WERI-Rb-1 (cell line): ENCODE data around the gene KRT1.
"Not testable (repeated sequence)": the region's sequence is repeated elsewhere in the genome, so short reads cannot be mapped to it uniquely, and the experiment has no call there.

ENCODE experiments used
- DNase-seq: peaks from one replicate; pipeline ENCODE4 v3.0.0-alpha.2; 2020
- H3K27ac ChIP-seq: fragments of 250-450 bp; sonication (Bioruptor Pico); 2 replicates; pipeline ENCODE4 v1.5.1; 2020; ENCODE audit warnings: mild to moderate bottlenecking, moderate library complexity
- H3K27me3 ChIP-seq: fragments of 250-450 bp; sonication (Bioruptor Pico); 2 replicates; pipeline ENCODE4 v1.5.1; 2021; ENCODE audit warnings: mild to moderate bottlenecking, low read depth, moderate library complexity; ENCODE audit not compliant: insufficient read depth, severe bottlenecking
- H3K36me3 ChIP-seq: fragments of 250-450 bp; sonication (Bioruptor Pico); 2 replicates; pipeline ENCODE4 v1.5.1; 2020; ENCODE audit warnings: mild to moderate bottlenecking, moderate library complexity
- H3K4me3 ChIP-seq: 2 replicates; pipeline ENCODE4 v1.5.1; 2011; ENCODE audit warnings: low read depth, mild to moderate bottlenecking, control low read depth, low read length
- H3K9me3 ChIP-seq: fragments of 250-450 bp; sonication (Bioruptor Pico); 2 replicates; pipeline ENCODE4 v1.5.1; 2021; ENCODE audit warnings: mild to moderate bottlenecking, moderate library complexity; ENCODE audit not compliant: severe bottlenecking
- TF ChIP-seq, protein P1 (sequence below): IDR thresholded peaks from 2 replicates; pipeline ENCODE4 v1.5.1; 2011; ENCODE audit warnings: low read depth, mild to moderate bottlenecking, control low read depth, inconsistent platforms, low read length

KRT1 gene

DNA sequence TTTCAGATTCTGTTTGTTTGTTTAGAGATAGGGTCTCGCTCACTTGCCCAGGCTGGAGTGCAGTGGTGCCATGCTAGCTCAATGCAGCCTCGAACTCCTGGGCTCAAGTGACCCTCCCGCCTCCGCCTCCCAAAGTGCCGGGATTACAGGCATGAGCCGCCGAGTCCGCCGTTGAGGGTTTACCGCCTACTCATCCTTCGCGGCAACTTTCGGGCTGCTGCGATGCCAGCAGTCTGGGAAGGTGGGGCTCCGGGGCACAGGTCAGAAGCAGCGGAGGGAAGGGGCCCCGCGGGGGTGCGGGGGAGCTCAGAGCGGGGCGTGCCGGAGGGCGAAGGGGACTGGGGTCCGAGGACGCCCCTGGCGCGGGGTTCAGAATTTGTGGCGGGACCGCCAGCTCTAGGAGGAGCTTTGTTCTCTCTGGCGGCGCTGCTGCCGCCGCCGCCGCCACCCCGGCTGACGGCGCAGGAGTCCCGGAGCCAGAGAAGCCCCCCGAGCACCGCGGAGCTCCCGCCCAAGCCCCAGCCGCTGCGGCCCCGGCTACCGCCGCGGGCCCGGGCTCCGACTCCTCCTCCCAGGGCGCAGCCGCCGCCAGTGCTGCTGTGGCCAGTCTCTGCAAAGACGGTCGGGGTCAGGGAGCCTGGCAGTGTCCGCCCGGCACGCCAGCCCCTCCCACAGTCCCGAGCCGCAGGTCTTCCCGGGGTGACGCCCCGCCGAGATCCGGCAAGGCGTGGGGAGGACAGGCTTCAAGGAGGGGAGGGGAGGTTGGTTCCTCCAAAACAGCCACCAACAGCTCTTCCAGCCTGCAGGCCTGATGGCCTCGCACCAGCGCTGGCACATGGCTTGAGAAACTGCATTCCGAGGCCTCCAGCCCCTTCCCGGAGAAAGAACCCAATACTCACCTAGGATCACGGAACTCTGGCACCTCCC lies 34.0 kb upstream of the KRT1 start:
- H3K27ac ChIP-seq, result no peak overlapping the region
- TF ChIP-seq, protein P1, sequence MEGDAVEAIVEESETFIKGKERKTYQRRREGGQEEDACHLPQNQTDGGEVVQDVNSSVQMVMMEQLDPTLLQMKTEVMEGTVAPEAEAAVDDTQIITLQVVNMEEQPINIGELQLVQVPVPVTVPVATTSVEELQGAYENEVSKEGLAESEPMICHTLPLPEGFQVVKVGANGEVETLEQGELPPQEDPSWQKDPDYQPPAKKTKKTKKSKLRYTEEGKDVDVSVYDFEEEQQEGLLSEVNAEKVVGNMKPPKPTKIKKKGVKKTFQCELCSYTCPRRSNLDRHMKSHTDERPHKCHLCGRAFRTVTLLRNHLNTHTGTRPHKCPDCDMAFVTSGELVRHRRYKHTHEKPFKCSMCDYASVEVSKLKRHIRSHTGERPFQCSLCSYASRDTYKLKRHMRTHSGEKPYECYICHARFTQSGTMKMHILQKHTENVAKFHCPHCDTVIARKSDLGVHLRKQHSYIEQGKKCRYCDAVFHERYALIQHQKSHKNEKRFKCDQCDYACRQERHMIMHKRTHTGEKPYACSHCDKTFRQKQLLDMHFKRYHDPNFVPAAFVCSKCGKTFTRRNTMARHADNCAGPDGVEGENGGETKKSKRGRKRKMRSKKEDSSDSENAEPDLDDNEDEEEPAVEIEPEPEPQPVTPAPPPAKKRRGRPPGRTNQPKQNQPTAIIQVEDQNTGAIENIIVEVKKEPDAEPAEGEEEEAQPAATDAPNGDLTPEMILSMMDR, result no peak
- peaks cover 87% of the 10 kb centered on the region for H3K27me3 ChIP-seq
- H3K4me3 ChIP-seq, result no peak overlapping the region
- DNase-seq, result no peak
- no peaks in the 10 kb centered on the region for H3K36me3 ChIP-seq
- peaks cover 5% of the 10 kb centered on the region for H3K9me3 ChIP-seq

- not testable (repeated sequence) for H3K9me3 ChIP-seq, DNase-seq, H3K27ac ChIP-seq, H3K4me3 ChIP-seq, H3K36me3 ChIP-seq
- H3K27me3 ChIP-seq, result peaks cover 87% of the 10 kb centered on the region
Observed at GRCh38 chr12:52712122-52712521, 31.9 kb upstream of the KRT1 start.

- DNase-seq, result no peak
- Histone ChIP-seq H3K36me3 (no peaks in the 10 kb centered on the region), H3K9me3 (peaks cover 5% of the 10 kb centered on the region), H3K27me3 (peaks cover 86% of the 10 kb centered on the region), H3K4me3 (no peak overlapping the region), H3K27ac (no peak overlapping the region)
- TF ChIP-seq, protein P1, result no peak
Observed at GRCh38 chr12:52710730-52711129, 30.5 kb upstream of the KRT1 start.

- TF ChIP-seq, protein P1, result no peak
Observed at GRCh38 chr12:52708010-52708409, 27.8 kb upstream of the KRT1 start.

GRCh38 chr12:52704464-52704863 lies 24.3 kb upstream of the KRT1 start:
- Histone ChIP-seq H3K27me3 (peaks cover 79% of the 10 kb centered on the region), H3K27ac (no peak overlapping the region), H3K36me3 (no peaks in the 10 kb centered on the region), H3K4me3 (no peak overlapping the region), H3K9me3 (no peaks in the 10 kb centered on the region)
- DNase-seq, result no peak
- TF ChIP-seq, protein P1, result no peak

More at GRCh38 chr12:52708010-52708409, 27.8 kb upstream of the KRT1 start:
- no peak for DNase-seq
- no peak overlapping the region for H3K27ac ChIP-seq
- peaks cover 5% of the 10 kb centered on the region for H3K9me3 ChIP-seq
- no peaks in the 10 kb centered on the region for H3K36me3 ChIP-seq
- H3K4me3 ChIP-seq, result no peak overlapping the region
- peaks cover 83% of the 10 kb centered on the region for H3K27me3 ChIP-seq

- TF ChIP-seq, protein P1, result no peak
- Histone ChIP-seq H3K36me3 (no peaks in the 10 kb centered on the region), H3K27ac (no peak overlapping the region), H3K27me3 (peaks cover 79% of the 10 kb centered on the region), H3K4me3 (no peak overlapping the region), H3K9me3 (no peaks in the 10 kb centered on the region)
- DNase-seq, result no peak
Observed at GRCh38 chr12:52703878-52704277, 23.7 kb upstream of the KRT1 start.
